ENCODE results near the gene TAOK3. TPM values are rescaled to one million over a fixed set of nuclear protein-coding genes. Genes with fewer than 3 reads are reported as not detected.

TAOK3 gene
- total and polyA plus RNA-seq, 2 of the 4 experiments (the other 2 are of a cell fraction), result 26.3 to 54.5 TPM

DNA sequence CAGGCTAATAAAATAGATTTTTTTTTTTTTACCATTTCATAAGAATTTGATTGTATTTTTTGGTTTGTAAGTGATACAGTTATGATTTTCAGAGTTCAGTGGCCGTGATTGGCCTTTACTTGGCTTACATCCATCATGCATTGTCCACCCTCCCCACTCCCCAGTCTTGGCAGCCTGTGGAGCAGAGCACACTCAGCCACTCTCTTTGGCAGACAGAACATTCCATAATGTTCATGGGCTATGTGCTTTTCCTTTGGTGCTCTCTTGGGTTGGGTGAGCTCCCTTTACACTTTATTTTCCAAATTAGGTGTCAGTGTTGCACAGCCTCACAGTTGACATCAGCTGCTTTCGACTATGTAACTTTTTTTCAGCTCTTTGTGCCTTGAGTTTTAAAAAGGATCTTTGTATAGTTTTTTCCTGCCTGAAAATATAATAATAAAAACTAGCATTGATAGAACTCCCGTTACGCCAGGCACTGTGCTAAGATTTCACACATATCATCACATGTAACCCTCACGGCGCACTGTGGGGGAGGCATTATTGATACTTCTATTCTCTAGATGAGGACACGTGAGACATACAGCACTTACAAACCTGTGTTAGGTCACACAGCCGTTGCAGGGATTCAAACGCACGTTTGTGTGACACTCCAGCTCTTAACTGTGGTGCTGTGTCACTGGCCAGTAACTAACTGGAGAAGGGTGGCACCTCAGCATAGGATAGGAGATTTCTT lies 25.2 kb upstream of the TAOK3 start:
- no peak overlapping the region for H2BK5ac ChIP-seq (ENCODE audit: low read depth, low read length, poor library complexity, severe bottlenecking)
- no peak overlapping the region for H3K56ac ChIP-seq (ENCODE audit: extremely low read depth, insufficient read depth, low read length)
- no peak overlapping the region for H3K18ac ChIP-seq (ENCODE audit: low read depth, low read length)
- H2BK15ac ChIP-seq (ENCODE audit: low read depth, low read length), result no peak overlapping the region
- no CpG with 5 or more reads among the region's 10 CpGs for WGBS, 2 experiments (ENCODE audit: extremely low coverage in 2 of 2, insufficient read length in 1 of 2)
- H3K27ac ChIP-seq (ENCODE audit: insufficient read depth, low read length), result no peak overlapping the region
- CTCF ChIA-PET, result no interaction called here
- no peak overlapping the region for H3K4me2 ChIP-seq (ENCODE audit: low read depth, low read length)
- no peak overlapping the region for H3K9ac ChIP-seq (ENCODE audit: low read depth, low read length)
- no peak overlapping the region for H4K91ac ChIP-seq (ENCODE audit: insufficient read depth, low read depth, low read length)
- POLR2A ChIA-PET (ENCODE audit: unreplicated experiment), result no interaction called here
- H4K8ac ChIP-seq (ENCODE audit: low read depth in 2 of 2, low read length in 2 of 2), result no peak overlapping the region
- no peak overlapping the region for H2AK9ac ChIP-seq (replicated peaks; ENCODE audit: low read depth, low read length, poor library complexity)
- no peak overlapping the region for H3K14ac ChIP-seq (replicated peaks; ENCODE audit: low read depth, low read length)
- DNase-seq, result peak; percentile 13
- H3K9me1 ChIP-seq (ENCODE audit: insufficient read depth, low read length), result 0 out of 2 replicates have a peak, but pooled peaks cover 8% of the 10 kb centered on the region
- intact Hi-C loops (cut with micrococcal nuclease) (no loop called here), in situ Hi-C loops (cut with MboI; ENCODE audit: low sequenced_read_pairs) (loop anchor here (25.0 kb wide), 1 partner anchor 361 kb away; no protein-coding TSS in a partner anchor), dilution Hi-C loops (cut with HindIII; ENCODE audit: low sequenced_read_pairs, unreplicated experiment) (no loop called here)
- H3K79me1 ChIP-seq (ENCODE audit: low read depth in 1 of 2, low read length in 2 of 2), result peaks cover 6 to 11% of the 10 kb centered on the region in 2 experiments; a peak in 2 of 4 replicates
- no peak overlapping the region for H3K4me3 ChIP-seq (ENCODE audit: insufficient read depth, low read depth, low read length)
- peaks cover 34% of the 10 kb centered on the region for H3K36me3 ChIP-seq (ENCODE audit: control insufficient read depth, insufficient read depth, low read length)
- ATAC-seq (ENCODE audit: low read depth), result no peak
- H3K4me1 ChIP-seq (ENCODE audit: control insufficient read depth, insufficient read depth, low read length), result peaks cover 3% of the 10 kb centered on the region
- H3K4ac ChIP-seq (ENCODE audit: low read depth, low read length), result no peak overlapping the region
- no peak overlapping the region for H2BK20ac ChIP-seq (ENCODE audit: low read depth, low read length)
- no peaks in the 10 kb centered on the region for H3K9me3 ChIP-seq (ENCODE audit: control insufficient read depth, insufficient read depth, low read length)
- no peak overlapping the region for H2AFZ ChIP-seq (replicated peaks; ENCODE audit: low read length, poor library complexity)
- TF ChIP-seq, protein P1, sequence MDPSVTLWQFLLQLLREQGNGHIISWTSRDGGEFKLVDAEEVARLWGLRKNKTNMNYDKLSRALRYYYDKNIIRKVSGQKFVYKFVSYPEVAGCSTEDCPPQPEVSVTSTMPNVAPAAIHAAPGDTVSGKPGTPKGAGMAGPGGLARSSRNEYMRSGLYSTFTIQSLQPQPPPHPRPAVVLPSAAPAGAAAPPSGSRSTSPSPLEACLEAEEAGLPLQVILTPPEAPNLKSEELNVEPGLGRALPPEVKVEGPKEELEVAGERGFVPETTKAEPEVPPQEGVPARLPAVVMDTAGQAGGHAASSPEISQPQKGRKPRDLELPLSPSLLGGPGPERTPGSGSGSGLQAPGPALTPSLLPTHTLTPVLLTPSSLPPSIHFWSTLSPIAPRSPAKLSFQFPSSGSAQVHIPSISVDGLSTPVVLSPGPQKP (IDR thresholded peaks at IDR 0.05; ENCODE audit: borderline replicate concordance, low read depth, low read length), result no peak
- TF ChIP-seq SMC3 (IDR thresholded peaks at IDR 0.05; ENCODE audit: low read depth, low read length) (no peak), RCOR1 (IDR thresholded peaks at IDR 0.05; ENCODE audit: insufficient replicate concordance, low read length) (no peak), RFX5 (IDR thresholded peaks at IDR 0.05; ENCODE audit: low read depth, low read length) (no peak), FOS (IDR thresholded peaks at IDR 0.05; ENCODE audit: low read depth, low read length) (no peak), MAFK (IDR thresholded peaks at IDR 0.05; ENCODE audit: low read depth, low read length) (no peak), MXI1 (IDR thresholded peaks at IDR 0.05; ENCODE audit: borderline replicate concordance, low read depth, low read length) (no peak), CHD1 (IDR thresholded peaks at IDR 0.05; ENCODE audit: low read depth, low read length) (no peak), BHLHE40 (IDR thresholded peaks at IDR 0.05; ENCODE audit: low read depth, low read length) (no peak), CEBPB (IDR thresholded peaks at IDR 0.05; ENCODE audit: low read depth, low read length) (no peak), RAD21 (IDR thresholded peaks at IDR 0.05; ENCODE audit: low read length) (no peak), POLR2A (IDR thresholded peaks at IDR 0.05; ENCODE audit: low read depth, low read length) (no peak), MAZ (IDR thresholded peaks at IDR 0.05; ENCODE audit: borderline replicate concordance, low read depth, low read length) (no peak)
- TF ChIP-seq, protein P2, sequence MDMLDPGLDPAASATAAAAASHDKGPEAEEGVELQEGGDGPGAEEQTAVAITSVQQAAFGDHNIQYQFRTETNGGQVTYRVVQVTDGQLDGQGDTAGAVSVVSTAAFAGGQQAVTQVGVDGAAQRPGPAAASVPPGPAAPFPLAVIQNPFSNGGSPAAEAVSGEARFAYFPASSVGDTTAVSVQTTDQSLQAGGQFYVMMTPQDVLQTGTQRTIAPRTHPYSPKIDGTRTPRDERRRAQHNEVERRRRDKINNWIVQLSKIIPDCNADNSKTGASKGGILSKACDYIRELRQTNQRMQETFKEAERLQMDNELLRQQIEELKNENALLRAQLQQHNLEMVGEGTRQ (IDR thresholded peaks at IDR 0.05; ENCODE audit: low read depth, low read length), result no peak
- TF ChIP-seq, protein P3, sequence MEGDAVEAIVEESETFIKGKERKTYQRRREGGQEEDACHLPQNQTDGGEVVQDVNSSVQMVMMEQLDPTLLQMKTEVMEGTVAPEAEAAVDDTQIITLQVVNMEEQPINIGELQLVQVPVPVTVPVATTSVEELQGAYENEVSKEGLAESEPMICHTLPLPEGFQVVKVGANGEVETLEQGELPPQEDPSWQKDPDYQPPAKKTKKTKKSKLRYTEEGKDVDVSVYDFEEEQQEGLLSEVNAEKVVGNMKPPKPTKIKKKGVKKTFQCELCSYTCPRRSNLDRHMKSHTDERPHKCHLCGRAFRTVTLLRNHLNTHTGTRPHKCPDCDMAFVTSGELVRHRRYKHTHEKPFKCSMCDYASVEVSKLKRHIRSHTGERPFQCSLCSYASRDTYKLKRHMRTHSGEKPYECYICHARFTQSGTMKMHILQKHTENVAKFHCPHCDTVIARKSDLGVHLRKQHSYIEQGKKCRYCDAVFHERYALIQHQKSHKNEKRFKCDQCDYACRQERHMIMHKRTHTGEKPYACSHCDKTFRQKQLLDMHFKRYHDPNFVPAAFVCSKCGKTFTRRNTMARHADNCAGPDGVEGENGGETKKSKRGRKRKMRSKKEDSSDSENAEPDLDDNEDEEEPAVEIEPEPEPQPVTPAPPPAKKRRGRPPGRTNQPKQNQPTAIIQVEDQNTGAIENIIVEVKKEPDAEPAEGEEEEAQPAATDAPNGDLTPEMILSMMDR (conservative IDR thresholded peaks at IDR 0.05; ENCODE audit: low read depth, low read length), result no peak
- H2AK5ac ChIP-seq (ENCODE audit: low read depth, low read length), result no peak overlapping the region
- H4K5ac ChIP-seq (ENCODE audit: low read depth, low read length), result no peak overlapping the region
- no peaks in the 10 kb centered on the region for H3K27me3 ChIP-seq (ENCODE audit: control insufficient read depth, insufficient read depth, low read length)
- H2BK120ac ChIP-seq (ENCODE audit: low read depth, low read length), result no peak overlapping the region
- no peak overlapping the region for H3K23ac ChIP-seq (ENCODE audit: low read depth, low read length)
- H4K20me1 ChIP-seq (ENCODE audit: insufficient read depth, low read length), result no peaks in the 10 kb centered on the region
- BruUV-seq (replicated peaks), result no TSS peak
